ENCODE data around the gene CNTN5.

CNTN5 gene

GRCh38 chr11:99170591-99170990 is 149.8 kb downstream of the CNTN5 start:
- DNase-seq (ENCODE audit: low spot score): no peak

GRCh38 chr11:99171330-99171729 is 150.6 kb downstream of the CNTN5 start:
- DNase-seq (ENCODE audit: low spot score): no peak

DNA sequence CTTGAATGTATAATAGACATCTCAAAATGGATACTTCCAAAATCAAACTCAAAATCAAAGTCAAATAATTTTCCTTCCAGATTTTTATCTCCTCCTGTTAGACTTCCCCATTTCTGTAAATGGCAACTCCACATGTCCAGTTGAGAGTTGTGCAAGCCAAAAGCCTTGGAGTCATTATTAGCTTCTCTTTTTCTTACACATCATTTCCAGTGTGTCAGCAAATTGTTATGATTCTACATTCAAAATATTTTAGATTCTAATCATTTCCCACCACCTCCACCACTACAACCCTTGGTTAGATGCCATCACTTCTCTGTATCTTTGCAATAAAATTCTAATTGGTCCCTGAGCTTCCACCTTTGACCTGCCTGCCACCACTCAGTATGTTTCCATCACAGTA is 155.7 kb downstream of the CNTN5 start:
- no peak for DNase-seq (ENCODE audit: low spot score)

DNA sequence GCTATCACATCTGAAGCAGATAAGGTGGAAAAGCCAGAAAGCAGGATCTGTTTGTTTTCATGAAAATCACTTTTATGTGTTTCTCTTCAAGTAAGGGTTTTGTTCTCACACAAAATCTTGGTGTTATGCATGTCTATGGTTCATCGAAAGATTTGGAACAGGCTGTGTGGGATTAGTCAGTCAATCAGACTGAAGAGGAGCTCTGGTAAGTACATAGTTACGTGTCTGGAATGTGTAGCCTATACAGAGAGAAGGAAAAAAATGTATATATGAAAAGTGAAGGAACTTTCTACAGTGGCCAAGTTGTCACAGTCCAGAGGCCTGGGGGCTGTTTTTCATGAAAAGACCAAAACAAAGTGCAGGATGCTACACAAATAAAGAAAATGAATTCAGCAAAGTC is 156.7 kb downstream of the CNTN5 start:
- DNase-seq (ENCODE audit: low spot score): no peak

- DNase-seq (ENCODE audit: low spot score): no peak
These were observed 163.4 kb downstream of the CNTN5 start for GRCh38 chr11:99184146-99184545.

GRCh38 chr11:99188221-99188620 is 167.5 kb downstream of the CNTN5 start:
- no peak for DNase-seq (ENCODE audit: low spot score)

DNA sequence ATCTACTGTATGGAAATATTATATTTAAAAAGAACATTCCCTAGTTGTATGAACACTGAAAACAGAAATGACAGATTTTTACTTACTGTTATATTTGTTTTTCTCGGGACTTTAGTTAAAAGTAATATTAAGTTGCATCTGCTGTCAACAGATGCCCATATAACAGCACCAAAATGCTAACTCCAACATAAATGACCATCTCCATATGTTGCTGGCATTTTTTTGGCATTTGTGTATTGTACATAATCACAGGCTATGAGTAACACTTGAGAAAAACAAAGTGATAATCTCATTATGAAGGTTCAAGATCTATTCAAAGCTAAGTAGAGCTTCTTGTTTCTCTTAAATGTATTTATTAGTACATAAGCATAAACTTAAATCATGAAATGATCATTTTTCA is 172.0 kb downstream of the CNTN5 start:
- no peak for DNase-seq (ENCODE audit: low spot score)

DNA sequence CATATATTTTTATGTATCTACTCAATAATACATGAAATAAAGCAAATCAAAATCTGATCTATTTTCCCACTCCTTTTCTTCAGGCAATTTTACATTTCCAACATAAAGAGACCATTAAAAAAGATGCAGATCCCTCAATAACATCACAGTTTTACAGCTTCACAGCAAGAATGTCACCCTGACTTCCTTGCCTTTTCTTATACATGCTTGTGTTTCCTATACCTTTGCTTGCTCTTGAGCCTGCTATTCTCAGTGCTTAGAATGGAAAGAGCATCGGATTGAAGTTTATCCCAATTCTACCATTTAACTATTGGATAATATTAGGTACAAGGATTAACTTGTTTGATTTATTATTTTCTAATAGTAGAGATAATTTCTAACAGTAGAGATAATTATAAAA is 176.7 kb downstream of the CNTN5 start:
- DNase-seq (ENCODE audit: low spot score): no peak

- DNase-seq (ENCODE audit: low spot score): no peak
These were observed 177.5 kb downstream of the CNTN5 start for GRCh38 chr11:99198215-99198614.

DNA sequence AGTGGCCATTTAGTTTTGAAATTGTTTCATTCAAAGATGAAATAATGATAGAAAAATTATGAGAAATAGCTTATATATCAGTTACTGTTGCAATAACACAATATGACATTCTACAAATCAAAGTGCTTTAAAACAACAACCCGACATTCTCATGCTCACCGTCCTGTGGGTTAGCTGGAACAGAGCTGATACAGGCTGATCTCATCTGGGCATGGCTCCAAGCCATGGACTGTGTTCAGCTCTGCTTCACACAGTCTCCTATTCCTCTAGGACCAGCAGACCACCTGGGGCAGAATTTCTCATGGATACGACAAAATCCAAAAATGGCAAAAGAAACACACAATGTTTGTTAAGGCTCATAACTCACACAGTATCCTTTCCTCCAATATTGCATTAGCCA is 178.6 kb downstream of the CNTN5 start:
- no peak for DNase-seq (ENCODE audit: low spot score)

DNA sequence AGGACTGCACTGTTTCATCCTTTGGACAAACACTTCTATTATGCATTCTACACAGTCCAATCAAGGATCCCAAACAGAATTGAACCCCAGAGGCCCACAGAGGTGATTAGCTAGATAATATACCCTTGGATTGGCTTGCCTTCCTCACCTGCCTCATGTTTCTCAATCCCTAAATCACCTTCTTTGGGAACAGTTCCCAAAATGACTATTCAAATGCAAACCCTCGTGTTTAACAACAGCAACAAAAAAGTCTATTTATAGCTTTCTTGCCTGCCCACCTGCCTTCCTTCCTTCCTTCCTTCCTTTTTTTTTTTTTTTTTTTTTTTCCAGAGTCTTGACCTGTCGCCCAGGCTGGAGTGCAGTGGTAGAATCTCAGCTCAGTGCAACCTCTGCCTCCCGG is 180.0 kb downstream of the CNTN5 start:
- no peak for DNase-seq (ENCODE audit: low spot score)

- no peak for DNase-seq (ENCODE audit: low spot score)
These were observed 188.1 kb downstream of the CNTN5 start for GRCh38 chr11:99208813-99209212.

DNA sequence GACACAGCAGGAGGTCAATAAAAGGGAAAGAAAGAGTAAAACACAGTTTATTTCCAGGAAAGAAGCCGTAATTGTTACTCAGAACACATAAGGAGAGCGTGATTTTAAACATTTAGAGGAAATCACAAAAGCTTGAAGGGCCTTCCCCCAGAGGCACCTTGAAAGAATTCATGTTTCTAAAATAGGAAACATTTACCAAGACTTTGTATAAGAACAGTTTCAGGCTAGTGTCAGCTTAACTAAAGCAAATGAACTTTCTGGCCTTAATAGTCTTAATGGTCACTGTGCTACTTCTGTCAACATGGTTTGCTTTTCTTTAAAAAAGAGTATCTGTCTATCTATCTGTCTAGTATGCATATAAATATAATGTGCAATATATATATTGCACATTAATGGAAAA is 208.8 kb downstream of the CNTN5 start:
- DNase-seq (ENCODE audit: low spot score): no peak

DNA sequence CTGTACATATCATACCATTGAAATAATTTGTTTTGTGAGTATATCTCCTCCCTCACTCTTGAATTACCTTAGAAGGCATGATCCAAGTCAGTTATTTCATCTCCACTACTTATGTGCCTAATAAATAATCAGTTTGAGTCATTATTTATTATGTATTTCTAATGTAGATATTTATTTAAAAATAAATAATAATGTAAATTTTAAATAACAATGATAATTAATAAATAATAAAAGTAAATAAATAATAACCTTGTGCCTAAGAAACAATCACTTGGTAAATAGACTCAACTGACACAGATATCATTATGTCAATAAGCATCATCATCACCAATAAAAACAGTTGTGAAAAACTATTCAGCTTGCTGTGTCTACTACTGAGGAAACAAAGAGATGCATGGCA is 213.8 kb downstream of the CNTN5 start:
- no peak for DNase-seq (ENCODE audit: low spot score)

DNA sequence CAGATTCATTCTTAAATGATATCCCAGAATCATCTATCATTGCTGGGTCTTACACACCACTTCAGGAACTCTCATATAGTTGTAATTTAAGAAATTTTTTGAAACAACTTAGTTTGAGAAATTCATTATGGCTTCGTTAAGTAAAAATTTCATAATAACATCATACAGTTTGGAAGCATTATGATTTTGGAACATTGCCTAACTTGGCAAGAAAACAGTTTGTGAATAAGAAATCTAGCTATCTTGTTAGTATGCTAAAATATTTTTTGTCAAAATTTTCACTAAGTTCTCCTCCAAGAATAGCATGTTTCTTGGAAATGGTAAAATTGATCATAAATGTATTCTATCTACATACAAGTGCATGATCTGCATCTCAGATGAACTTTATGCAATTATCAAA is 217.7 kb downstream of the CNTN5 start:
- DNase-seq (ENCODE audit: low spot score): no peak

- DNase-seq (ENCODE audit: low spot score): no peak
These were observed 219.7 kb downstream of the CNTN5 start for GRCh38 chr11:99240192-99241030.

DNA sequence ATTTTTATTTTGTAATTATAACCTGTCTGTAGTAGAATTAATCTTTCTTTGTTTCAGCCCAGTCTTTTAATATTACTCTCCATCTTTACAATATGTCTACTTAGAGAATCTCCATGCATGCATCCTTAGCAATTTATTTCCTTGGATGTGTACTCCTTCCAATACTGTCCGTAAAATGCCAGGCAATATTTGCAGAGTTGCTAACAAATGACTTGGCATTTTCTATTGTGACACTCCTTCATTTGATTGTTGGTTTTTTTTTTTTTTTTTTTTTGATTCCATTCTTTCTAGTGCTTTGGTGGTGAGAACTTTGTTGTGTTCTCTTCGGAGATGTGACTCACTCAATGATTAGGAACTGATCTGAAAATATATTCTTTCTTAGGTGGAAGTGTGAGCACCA is 220.3 kb downstream of the CNTN5 start:
- no peak for DNase-seq (ENCODE audit: low spot score)

DNA sequence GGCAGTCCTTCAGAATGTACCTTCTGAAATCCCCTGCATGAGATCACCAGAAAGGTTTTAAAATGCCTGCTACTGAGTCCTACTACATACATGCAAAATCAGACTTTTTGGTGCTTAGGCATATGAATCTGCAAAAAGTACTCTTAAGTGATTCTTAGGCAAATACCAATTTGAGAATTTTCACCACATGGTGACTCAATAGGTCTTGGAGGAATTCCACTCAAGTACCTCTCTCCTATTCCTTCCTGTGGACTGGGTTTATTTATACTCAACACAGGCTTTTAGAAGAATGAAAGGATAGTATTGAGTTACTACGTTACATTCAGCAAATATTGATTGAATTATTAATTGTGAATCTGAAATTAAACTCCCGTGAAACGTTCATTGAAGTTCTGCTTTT is 223.9 kb downstream of the CNTN5 start:
- DNase-seq (ENCODE audit: low spot score): no peak

DNA sequence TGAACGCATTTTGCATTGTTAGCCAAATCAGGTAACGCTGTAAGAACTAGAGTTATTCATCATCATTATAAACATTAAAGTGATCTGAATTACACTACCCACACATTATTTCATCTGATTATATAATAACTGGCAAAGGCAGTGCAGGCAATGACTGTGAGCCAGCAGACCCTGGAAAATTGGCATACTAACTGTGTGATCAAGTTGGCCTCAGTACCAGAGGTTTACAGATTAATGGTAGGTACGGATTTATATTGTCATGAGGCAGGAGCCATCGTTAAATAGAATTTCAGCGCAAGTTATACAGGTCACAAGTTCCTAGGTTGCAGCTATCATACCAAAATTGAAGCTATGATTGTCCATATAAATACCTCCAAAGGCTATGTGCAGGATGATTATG is 225.4 kb downstream of the CNTN5 start:
- no peak for DNase-seq (ENCODE audit: low spot score)

- DNase-seq (ENCODE audit: low spot score): no peak
These were observed 235.9 kb downstream of the CNTN5 start for GRCh38 chr11:99256614-99257013.

- DNase-seq (ENCODE audit: low spot score): no peak
These were observed 236.4 kb downstream of the CNTN5 start for GRCh38 chr11:99257131-99257530.

DNA sequence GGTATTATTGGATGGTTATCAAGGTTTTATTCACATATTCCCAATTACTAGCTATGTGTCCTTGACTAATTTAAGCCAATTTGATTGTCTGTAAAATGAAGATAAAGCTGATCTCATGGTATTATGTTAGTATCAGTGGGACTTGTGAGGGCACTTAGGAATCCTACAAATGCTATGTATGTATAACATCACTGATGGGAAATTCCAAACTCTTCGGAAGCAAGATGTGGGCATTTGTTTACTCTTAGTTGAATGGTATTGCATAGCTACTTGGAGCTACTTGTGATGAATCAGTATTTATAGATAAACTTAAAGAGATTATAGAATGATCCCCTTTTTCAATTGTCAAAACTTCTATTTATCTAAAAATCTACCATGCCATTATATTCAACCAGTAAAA is 239.9 kb downstream of the CNTN5 start:
- DNase-seq (ENCODE audit: low spot score): no peak

DNA sequence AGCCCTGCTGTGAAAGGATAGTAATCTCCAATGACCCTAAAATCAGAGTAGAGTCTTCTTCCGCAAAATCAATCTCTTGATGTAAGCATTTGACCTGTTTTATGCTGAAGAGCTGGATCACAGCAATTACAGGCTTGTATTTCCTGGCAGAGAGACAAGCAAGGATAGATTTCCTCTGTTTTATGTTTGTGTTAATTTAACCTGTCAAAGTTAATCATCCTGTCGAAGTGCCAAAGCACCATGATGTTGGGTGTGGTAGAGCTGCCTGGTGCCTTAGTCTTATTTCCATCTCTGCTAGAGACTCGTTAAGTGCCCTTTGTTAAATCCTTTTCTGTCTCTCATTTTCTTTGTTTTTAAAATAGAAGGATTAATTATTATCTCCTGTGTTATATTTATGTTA is 248.1 kb downstream of the CNTN5 start:
- DNase-seq (ENCODE audit: low spot score): no peak

DNA sequence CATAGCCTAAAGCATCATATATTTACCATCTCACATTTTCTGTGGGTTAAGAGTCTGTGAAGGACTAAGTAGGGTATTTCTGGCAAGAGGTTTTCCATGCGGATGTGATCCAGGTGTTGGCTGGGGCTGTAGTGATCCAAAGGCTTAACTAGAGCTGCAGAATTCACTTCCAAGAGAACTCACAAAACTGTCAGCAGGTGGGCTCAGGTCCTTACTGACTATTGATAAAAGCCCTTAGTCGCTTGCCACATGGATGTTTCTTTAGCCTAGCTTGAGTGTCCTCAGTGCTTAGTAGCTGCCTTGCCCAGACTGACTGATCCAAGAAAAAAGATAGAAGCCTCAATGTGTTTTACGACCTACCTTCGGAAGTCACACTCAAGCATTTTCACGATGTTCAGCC is 250.8 kb downstream of the CNTN5 start:
- DNase-seq (ENCODE audit: low spot score): no peak

Data from CD4-positive, alpha-beta T cell treated with Interleukin-6 at 100 ng/mL for 8 hours (primary cell).